Measurements from ENCODE around the gene ADAMTSL3.

The ADAMTSL3 gene

GRCh38 chr15:83764201-83764838 is 110.4 kb downstream of the ADAMTSL3 start:
- no peak for DNase-seq (ENCODE audit: low spot score in 2 of 2)
- H3K27ac Mint-ChIP-seq: no peak overlapping the region
- H3K36me3 Mint-ChIP-seq: no peaks in the 10 kb centered on the region
- no peak overlapping the region for H3K4me3 Mint-ChIP-seq
- H3K9me3 Mint-ChIP-seq: peaks cover 3% of the 10 kb centered on the region
- H3K27me3 Mint-ChIP-seq: no peaks in the 10 kb centered on the region
- no peaks in the 10 kb centered on the region for H3K4me1 Mint-ChIP-seq
- no peak for ATAC-seq (ENCODE audit: low read depth)

GRCh38 chr15:83766339-83766738 is 112.4 kb downstream of the ADAMTSL3 start:
- Mint-ChIP-seq H3K4me3 (no peak overlapping the region), H3K4me1 (no peaks in the 10 kb centered on the region), H3K36me3 (no peaks in the 10 kb centered on the region), H3K9me3 (peaks cover 1% of the 10 kb centered on the region), H3K27ac (no peak overlapping the region), H3K27me3 (peaks cover under 1% of the 10 kb centered on the region)
- DNase-seq (ENCODE audit: low spot score in 2 of 2): no peak
- no peak for ATAC-seq (ENCODE audit: low read depth)

GRCh38 chr15:83767741-83768140 is 113.8 kb downstream of the ADAMTSL3 start:
- H3K4me3 Mint-ChIP-seq: no peak overlapping the region
- H3K9me3 Mint-ChIP-seq: no peaks in the 10 kb centered on the region
- H3K36me3 Mint-ChIP-seq: no peaks in the 10 kb centered on the region
- no peak for ATAC-seq (ENCODE audit: low read depth)
- peaks cover 4% of the 10 kb centered on the region for H3K27me3 Mint-ChIP-seq
- DNase-seq (ENCODE audit: low spot score in 2 of 2): no peak
- no peaks in the 10 kb centered on the region for H3K4me1 Mint-ChIP-seq
- no peak overlapping the region for H3K27ac Mint-ChIP-seq

GRCh38 chr15:83769411-83769999 is 115.6 kb downstream of the ADAMTSL3 start:
- H3K27ac Mint-ChIP-seq: no peak overlapping the region
- no peak for DNase-seq (ENCODE audit: low spot score in 2 of 2)
- ATAC-seq (ENCODE audit: low read depth): no peak
- H3K9me3 Mint-ChIP-seq: no peaks in the 10 kb centered on the region
- H3K4me3 Mint-ChIP-seq: no peak overlapping the region
- H3K36me3 Mint-ChIP-seq: no peaks in the 10 kb centered on the region
- H3K4me1 Mint-ChIP-seq: no peaks in the 10 kb centered on the region
- peaks cover 4% of the 10 kb centered on the region for H3K27me3 Mint-ChIP-seq

GRCh38 chr15:83775738-83776137 is 121.8 kb downstream of the ADAMTSL3 start:
- peaks cover 3% of the 10 kb centered on the region for H3K9me3 Mint-ChIP-seq
- H3K36me3 Mint-ChIP-seq: no peaks in the 10 kb centered on the region
- no peak overlapping the region for H3K4me3 Mint-ChIP-seq
- no peak overlapping the region for H3K27ac Mint-ChIP-seq
- no peak for ATAC-seq (ENCODE audit: low read depth)
- H3K4me1 Mint-ChIP-seq: no peaks in the 10 kb centered on the region
- no peak for DNase-seq (ENCODE audit: low spot score in 2 of 2)
- H3K27me3 Mint-ChIP-seq: peaks cover 10% of the 10 kb centered on the region

- H3K4me1 Mint-ChIP-seq: no peaks in the 10 kb centered on the region
Measured at GRCh38 chr15:83776986-83777385, 123.1 kb downstream of the ADAMTSL3 start.

GRCh38 chr15:83783227-83783626 is 129.3 kb downstream of the ADAMTSL3 start:
- no peak overlapping the region for H3K27ac Mint-ChIP-seq
- peaks cover 9% of the 10 kb centered on the region for H3K9me3 Mint-ChIP-seq
- ATAC-seq (ENCODE audit: low read depth) (no peak), DNase-seq (ENCODE audit: low spot score in 2 of 2) (no peak)
- no peak overlapping the region for H3K4me3 Mint-ChIP-seq
- no peaks in the 10 kb centered on the region for H3K36me3 Mint-ChIP-seq
- H3K4me1 Mint-ChIP-seq: no peaks in the 10 kb centered on the region
- peaks cover 3% of the 10 kb centered on the region for H3K27me3 Mint-ChIP-seq

More at GRCh38 chr15:83776986-83777385, 123.1 kb downstream of the ADAMTSL3 start:
- DNase-seq (ENCODE audit: low spot score in 2 of 2): no peak
- no peak for ATAC-seq (ENCODE audit: low read depth)
- H3K27ac Mint-ChIP-seq: no peak overlapping the region
- peaks cover 6% of the 10 kb centered on the region for H3K27me3 Mint-ChIP-seq
- no peaks in the 10 kb centered on the region for H3K36me3 Mint-ChIP-seq
- no peak overlapping the region for H3K4me3 Mint-ChIP-seq
- H3K9me3 Mint-ChIP-seq: peaks cover 3% of the 10 kb centered on the region

- no peaks in the 10 kb centered on the region for H3K4me1 Mint-ChIP-seq
- no peak for DNase-seq (ENCODE audit: low spot score in 2 of 2)
- H3K4me3 Mint-ChIP-seq: no peak overlapping the region
- H3K27ac Mint-ChIP-seq: no peak overlapping the region
- no peaks in the 10 kb centered on the region for H3K36me3 Mint-ChIP-seq
- peaks cover 7% of the 10 kb centered on the region for H3K9me3 Mint-ChIP-seq
- no peaks in the 10 kb centered on the region for H3K27me3 Mint-ChIP-seq
- ATAC-seq (ENCODE audit: low read depth): no peak
Measured at GRCh38 chr15:83784975-83785374, 131.1 kb downstream of the ADAMTSL3 start.

- no peak overlapping the region for H3K27ac Mint-ChIP-seq
- no peaks in the 10 kb centered on the region for H3K36me3 Mint-ChIP-seq
- no peak overlapping the region for H3K4me3 Mint-ChIP-seq
- DNase-seq (ENCODE audit: low spot score in 2 of 2) (no peak), ATAC-seq (ENCODE audit: low read depth) (no peak)
- H3K4me1 Mint-ChIP-seq: no peaks in the 10 kb centered on the region
- H3K9me3 Mint-ChIP-seq: peaks cover 7% of the 10 kb centered on the region
- no peaks in the 10 kb centered on the region for H3K27me3 Mint-ChIP-seq
Measured at GRCh38 chr15:83786336-83786735, 132.4 kb downstream of the ADAMTSL3 start.

- DNase-seq (ENCODE audit: low spot score in 2 of 2): no peak
- H3K9me3 Mint-ChIP-seq: peaks cover 1% of the 10 kb centered on the region
- no peak for ATAC-seq (ENCODE audit: low read depth)
- H3K4me1 Mint-ChIP-seq: no peaks in the 10 kb centered on the region
- no peak overlapping the region for H3K4me3 Mint-ChIP-seq
- no peak overlapping the region for H3K27ac Mint-ChIP-seq
- no peaks in the 10 kb centered on the region for H3K36me3 Mint-ChIP-seq
- H3K27me3 Mint-ChIP-seq: peaks cover 1% of the 10 kb centered on the region
Measured at GRCh38 chr15:83793069-83793468, 139.1 kb downstream of the ADAMTSL3 start.

GRCh38 chr15:83794209-83794608 is 140.3 kb downstream of the ADAMTSL3 start:
- Mint-ChIP-seq H3K4me1 (no peaks in the 10 kb centered on the region), H3K27me3 (peaks cover 1% of the 10 kb centered on the region), H3K9me3 (peaks cover 1% of the 10 kb centered on the region)

GRCh38 chr15:83809345-83809744 is 155.4 kb downstream of the ADAMTSL3 start:
- Mint-ChIP-seq H3K9me3 (peaks cover 7% of the 10 kb centered on the region), H3K36me3 (no peaks in the 10 kb centered on the region), H3K4me1 (no peaks in the 10 kb centered on the region), H3K27ac (no peak overlapping the region), H3K27me3 (no peaks in the 10 kb centered on the region), H3K4me3 (no peak overlapping the region)
- DNase-seq (ENCODE audit: low spot score in 2 of 2): no peak
- no peak for ATAC-seq (ENCODE audit: low read depth)

More at GRCh38 chr15:83794209-83794608, 140.3 kb downstream of the ADAMTSL3 start:
- H3K27ac Mint-ChIP-seq: no peak overlapping the region
- ATAC-seq (ENCODE audit: low read depth): no peak
- H3K36me3 Mint-ChIP-seq: no peaks in the 10 kb centered on the region
- no peak for DNase-seq (ENCODE audit: low spot score in 2 of 2)
- H3K4me3 Mint-ChIP-seq: no peak overlapping the region

- no peak overlapping the region for H3K27ac Mint-ChIP-seq
- no peak for ATAC-seq (ENCODE audit: low read depth)
- DNase-seq (ENCODE audit: low spot score in 2 of 2): no peak
- no peaks in the 10 kb centered on the region for H3K4me1 Mint-ChIP-seq
- no peak overlapping the region for H3K4me3 Mint-ChIP-seq
- H3K36me3 Mint-ChIP-seq: no peaks in the 10 kb centered on the region
- H3K9me3 Mint-ChIP-seq: peaks cover 7% of the 10 kb centered on the region
- H3K27me3 Mint-ChIP-seq: peaks cover 2% of the 10 kb centered on the region
Measured at GRCh38 chr15:83810110-83810509, 156.2 kb downstream of the ADAMTSL3 start.

GRCh38 chr15:83813682-83814081 is 159.8 kb downstream of the ADAMTSL3 start:
- H3K27me3 Mint-ChIP-seq: peaks cover 2% of the 10 kb centered on the region
- no peak overlapping the region for H3K27ac Mint-ChIP-seq
- DNase-seq (ENCODE audit: low spot score in 2 of 2) (no peak), ATAC-seq (ENCODE audit: low read depth) (no peak)
- H3K4me3 Mint-ChIP-seq: no peak overlapping the region
- no peaks in the 10 kb centered on the region for H3K36me3 Mint-ChIP-seq
- no peaks in the 10 kb centered on the region for H3K9me3 Mint-ChIP-seq
- H3K4me1 Mint-ChIP-seq: no peaks in the 10 kb centered on the region

- Mint-ChIP-seq H3K4me1 (no peaks in the 10 kb centered on the region), H3K9me3 (no peaks in the 10 kb centered on the region), H3K27me3 (peaks cover 2% of the 10 kb centered on the region), H3K36me3 (no peaks in the 10 kb centered on the region), H3K27ac (no peak overlapping the region), H3K4me3 (no peak overlapping the region)
- ATAC-seq (ENCODE audit: low read depth): no peak
- no peak for DNase-seq (ENCODE audit: low spot score in 2 of 2)
Measured at GRCh38 chr15:83815506-83815905, 161.6 kb downstream of the ADAMTSL3 start.
